GM12878 (cell line): Measurements from ENCODE around the gene TRIOBP. TPM values are rescaled to one million over a fixed set of nuclear protein-coding genes. Genes with fewer than 3 reads are reported as not detected.

ENCODE experiments used
- BRCA1 ChIP-seq: IDR thresholded peaks from 2 replicates; pipeline ENCODE4 v1.6.1; 2011; ENCODE audit warnings: low read depth, low read length, improper control_type of control experiment
- CBFB ChIP-seq: IDR thresholded peaks from 2 replicates; pipeline ENCODE4 v1.6.1; 2016; ENCODE audit warnings: antibody characterized with exemption, low read depth
- CREB1 ChIP-seq: IDR thresholded peaks from 2 replicates; pipeline ENCODE4 v1.6.1; 2012; ENCODE audit warnings: low read depth, mild to moderate bottlenecking, inconsistent platforms
- EGR1 ChIP-seq, 2 experiments: IDR thresholded peaks; 1 replicate in 1 of 2; 2 replicates in 1 of 2; pipeline ENCODE4 v1.6.1; 2011 to 2012; ENCODE audit warnings: low read depth in 2 of 2, low read length in 2 of 2, borderline replicate concordance in 1 of 2, mild to moderate bottlenecking in 1 of 2, moderate library complexity in 1 of 2
- EP300 ChIP-seq, 2 experiments: fragments of 150-350 bp in 1 of 2; IDR thresholded peaks; 2 replicates each; pipeline ENCODE4 v1.6.1; 2011 to 2012; ENCODE audit warnings: low read depth in 2 of 2, low read length in 2 of 2, borderline replicate concordance in 1 of 2, improper control_type of control experiment in 1 of 2, inconsistent platforms in 1 of 2; ENCODE audit not compliant: control insufficient read depth in 1 of 2
- FOS ChIP-seq: IDR thresholded peaks from 3 replicates; pipeline ENCODE4 v1.6.1; 2011; ENCODE audit warnings: borderline replicate concordance; ENCODE audit not compliant: insufficient read length; ENCODE audit errors: extremely low read depth
- FOXM1 ChIP-seq: IDR thresholded peaks from 2 replicates; pipeline ENCODE4 v1.6.1; 2012; ENCODE audit warnings: low read depth, mild to moderate bottlenecking, inconsistent platforms, low read length, moderate library complexity
- LARP7 ChIP-seq: fragments of 450-650 bp; IDR thresholded peaks from 2 replicates; pipeline ENCODE4 v1.6.1; 2017; ENCODE audit warnings: mild to moderate bottlenecking
- MYB ChIP-seq: fragments of 150-350 bp; IDR thresholded peaks from 2 replicates; pipeline ENCODE4 v1.6.1; 2014; ENCODE audit warnings: mild to moderate bottlenecking, low read depth, low read length, borderline replicate concordance
- POLR2AphosphoS5 ChIP-seq: IDR thresholded peaks from 2 replicates; pipeline ENCODE4 v1.6.1; 2011; ENCODE audit warnings: mild to moderate bottlenecking, low read length, inconsistent platforms
- POU2F2 ChIP-seq: IDR thresholded peaks from 3 replicates; pipeline ENCODE4 v1.6.1; 2011; ENCODE audit warnings: low read depth, mild to moderate bottlenecking, low read length, borderline replicate concordance
- RB1 ChIP-seq: fragments of 450-650 bp; formaldehyde crosslinking; IDR thresholded peaks from 2 replicates; pipeline ENCODE4 v1.6.1; 2017; ENCODE audit warnings: mild to moderate bottlenecking, borderline replicate concordance
- RBBP5 ChIP-seq: fragments of 200-600 bp; sonication (generic); conservative IDR thresholded peaks from 2 replicates; pipeline ENCODE4 v1.6.1; 2016
- RFX5 ChIP-seq: IDR thresholded peaks from 2 replicates; pipeline ENCODE4 v1.6.1; 2011; ENCODE audit warnings: low read depth, low read length, improper control_type of control experiment
- STAT1 ChIP-seq: fragments of 450-650 bp; conservative IDR thresholded peaks from 2 replicates; pipeline ENCODE4 v1.6.1; 2014; ENCODE audit warnings: antibody characterized with exemption, mild to moderate bottlenecking
- ZNF207 ChIP-seq: fragments of 450-650 bp; IDR thresholded peaks from 2 replicates; pipeline ENCODE4 v1.6.1; 2014; ENCODE audit warnings: antibody characterized with exemption, mild to moderate bottlenecking, borderline replicate concordance
- ZSCAN29 ChIP-seq: fragments of 450-650 bp; IDR thresholded peaks from 2 replicates; pipeline ENCODE4 v1.6.1; 2017; ENCODE audit warnings: mild to moderate bottlenecking, moderate library complexity
- polyA plus RNA-seq, 11 experiments: library from polyadenylated mRNA; depleted of rRNA in 4 of 11; unstranded in 6 of 11; stranded (reverse) in 5 of 11; fragments of >200 nt; fragmentation: Nextera tagmentation in 4 of 11; fragmentation: Illumina TruSeq in 1 of 11; extraction: Ambion mirVana in 4 of 11; extraction: Trizol in 1 of 11; gene quantifications; 1 replicate in 1 of 11; 2 replicates in 10 of 11; pipeline versions ENCODE4 v1.2.1 to v1.2.3, GENCODE V29; 2011 to 2016; ENCODE audit warnings: inconsistent platforms in 2 of 11, missing spikeins in 2 of 11, low read depth in 1 of 11
- total RNA-seq, 4 experiments: library from RNA; depleted of rRNA in 3 of 4; stranded (reverse); fragments of >200 nt in 3 of 4; fragmentation: Illumina TruSeq in 1 of 4; extraction: Trizol in 1 of 4; gene quantifications; 2 replicates each; pipeline versions ENCODE4 v1.2.1 to v1.2.3, GENCODE V29; 2013 to 2021
- TF ChIP-seq, protein P1 (sequence below): fragments of 450-650 bp; IDR thresholded peaks from 2 replicates; pipeline ENCODE4 v1.6.1; 2017; ENCODE audit warnings: borderline replicate concordance
- TF ChIP-seq, protein P2 (sequence below): fragments of 150-350 bp; IDR thresholded peaks from 2 replicates; pipeline ENCODE4 v1.6.1; 2014; ENCODE audit warnings: mild to moderate bottlenecking, low read depth, low read length
- TF ChIP-seq, protein P3 (sequence below): fragments of 450-650 bp; IDR thresholded peaks from 2 replicates; pipeline ENCODE4 v1.6.1; 2017; ENCODE audit warnings: mild to moderate bottlenecking, moderate library complexity
- TF ChIP-seq, protein P4 (sequence below): IDR thresholded peaks from 2 replicates; pipeline ENCODE4 v1.6.1; 2011; ENCODE audit warnings: mild to moderate bottlenecking, low read depth, low read length, moderate library complexity; ENCODE audit not compliant: insufficient replicate concordance

The TRIOBP gene
- total and polyA plus RNA-seq, 10 of the 15 experiments (the other 5 are each of a cell fraction or from before 2014, with no cell fraction given) = 0.21 to 23.6 (median 11.9) TPM

DNA sequence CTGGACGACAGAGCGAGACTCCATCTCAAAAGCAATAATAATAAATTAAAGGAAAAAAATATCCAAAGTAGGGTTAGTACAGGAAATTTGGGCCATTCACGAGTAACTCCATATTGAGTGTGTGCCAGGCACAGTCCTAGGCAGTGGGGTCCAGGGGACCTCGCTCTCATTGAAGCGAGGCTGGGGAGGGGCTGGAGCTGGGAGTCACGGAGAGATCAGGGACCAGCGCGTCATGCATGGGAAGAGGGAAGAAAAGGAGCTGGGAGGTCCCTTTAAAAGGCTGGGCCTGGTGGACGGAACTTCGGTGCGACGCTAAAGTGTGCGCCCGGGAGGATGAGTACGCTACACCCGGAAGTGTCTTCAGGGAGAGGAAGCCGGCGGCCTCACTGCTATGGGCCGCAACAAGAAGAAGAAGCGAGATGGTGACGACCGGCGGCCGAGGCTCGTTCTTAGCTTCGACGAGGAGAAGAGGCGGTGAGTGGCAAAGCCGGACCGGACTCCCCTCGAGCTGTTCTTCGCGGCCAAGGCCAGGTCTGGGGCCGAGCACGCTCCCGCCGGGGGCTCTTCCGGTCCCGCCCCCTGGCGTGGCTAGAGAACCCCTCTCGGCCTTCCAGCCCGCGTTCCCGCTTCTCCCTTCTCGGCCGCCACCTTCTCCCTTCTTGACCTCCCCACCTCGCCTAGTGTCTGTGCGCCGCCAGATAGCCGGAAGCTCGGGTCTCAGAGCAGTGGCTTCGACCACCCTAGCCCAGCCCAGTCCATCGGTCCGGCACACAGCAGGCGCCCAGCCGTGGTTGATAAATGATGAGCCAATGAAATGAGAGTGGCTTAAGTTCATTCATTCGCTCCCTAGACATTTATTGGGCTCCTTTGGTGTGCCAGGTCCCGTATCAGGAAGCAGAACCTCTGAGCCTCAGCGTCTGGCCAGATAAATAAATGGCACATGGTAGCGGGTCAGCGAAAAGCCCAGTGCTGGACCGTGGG, 10.6 kb upstream of the TRIOBP start, which contains the start of gene NOL12 (continued):
- TF ChIP-seq, protein P1, sequence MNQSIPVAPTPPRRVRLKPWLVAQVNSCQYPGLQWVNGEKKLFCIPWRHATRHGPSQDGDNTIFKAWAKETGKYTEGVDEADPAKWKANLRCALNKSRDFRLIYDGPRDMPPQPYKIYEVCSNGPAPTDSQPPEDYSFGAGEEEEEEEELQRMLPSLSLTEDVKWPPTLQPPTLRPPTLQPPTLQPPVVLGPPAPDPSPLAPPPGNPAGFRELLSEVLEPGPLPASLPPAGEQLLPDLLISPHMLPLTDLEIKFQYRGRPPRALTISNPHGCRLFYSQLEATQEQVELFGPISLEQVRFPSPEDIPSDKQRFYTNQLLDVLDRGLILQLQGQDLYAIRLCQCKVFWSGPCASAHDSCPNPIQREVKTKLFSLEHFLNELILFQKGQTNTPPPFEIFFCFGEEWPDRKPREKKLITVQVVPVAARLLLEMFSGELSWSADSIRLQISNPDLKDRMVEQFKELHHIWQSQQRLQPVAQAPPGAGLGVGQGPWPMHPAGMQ = no peak
- TF ChIP-seq FOXM1 = no peak
- no peak for TF ChIP-seq EP300 (IDR thresholded peaks at IDR 0.05; ENCODE audit: borderline replicate concordance in 1 of 2, control insufficient read depth in 1 of 2, low read depth in 2 of 2, low read length in 2 of 2)
- TF ChIP-seq RFX5 = no peak
- no peak for TF ChIP-seq FOS
- TF ChIP-seq MYB = no peak
- TF ChIP-seq, protein P2, sequence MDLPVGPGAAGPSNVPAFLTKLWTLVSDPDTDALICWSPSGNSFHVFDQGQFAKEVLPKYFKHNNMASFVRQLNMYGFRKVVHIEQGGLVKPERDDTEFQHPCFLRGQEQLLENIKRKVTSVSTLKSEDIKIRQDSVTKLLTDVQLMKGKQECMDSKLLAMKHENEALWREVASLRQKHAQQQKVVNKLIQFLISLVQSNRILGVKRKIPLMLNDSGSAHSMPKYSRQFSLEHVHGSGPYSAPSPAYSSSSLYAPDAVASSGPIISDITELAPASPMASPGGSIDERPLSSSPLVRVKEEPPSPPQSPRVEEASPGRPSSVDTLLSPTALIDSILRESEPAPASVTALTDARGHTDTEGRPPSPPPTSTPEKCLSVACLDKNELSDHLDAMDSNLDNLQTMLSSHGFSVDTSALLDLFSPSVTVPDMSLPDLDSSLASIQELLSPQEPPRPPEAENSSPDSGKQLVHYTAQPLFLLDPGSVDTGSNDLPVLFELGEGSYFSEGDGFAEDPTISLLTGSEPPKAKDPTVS = no peak
- peak; percentile 42; the same call in 1 of the 2 replicates for TF ChIP-seq CBFB
- peak; percentile 49; the same call in 1 of the 3 replicates for TF ChIP-seq POU2F2
- TF ChIP-seq LARP7 = peak; percentile 77
- peak; percentile 87 for TF ChIP-seq POLR2AphosphoS5
- TF ChIP-seq RBBP5 = no peak
- peak in 1 of 2 experiments; percentile 34; a peak in 2 of 3 replicates for TF ChIP-seq EGR1 (IDR thresholded peaks at IDR 0.05; ENCODE audit: borderline replicate concordance in 1 of 2, low read depth in 2 of 2, low read length in 2 of 2)
- TF ChIP-seq BRCA1 = no peak
- TF ChIP-seq, protein P3, sequence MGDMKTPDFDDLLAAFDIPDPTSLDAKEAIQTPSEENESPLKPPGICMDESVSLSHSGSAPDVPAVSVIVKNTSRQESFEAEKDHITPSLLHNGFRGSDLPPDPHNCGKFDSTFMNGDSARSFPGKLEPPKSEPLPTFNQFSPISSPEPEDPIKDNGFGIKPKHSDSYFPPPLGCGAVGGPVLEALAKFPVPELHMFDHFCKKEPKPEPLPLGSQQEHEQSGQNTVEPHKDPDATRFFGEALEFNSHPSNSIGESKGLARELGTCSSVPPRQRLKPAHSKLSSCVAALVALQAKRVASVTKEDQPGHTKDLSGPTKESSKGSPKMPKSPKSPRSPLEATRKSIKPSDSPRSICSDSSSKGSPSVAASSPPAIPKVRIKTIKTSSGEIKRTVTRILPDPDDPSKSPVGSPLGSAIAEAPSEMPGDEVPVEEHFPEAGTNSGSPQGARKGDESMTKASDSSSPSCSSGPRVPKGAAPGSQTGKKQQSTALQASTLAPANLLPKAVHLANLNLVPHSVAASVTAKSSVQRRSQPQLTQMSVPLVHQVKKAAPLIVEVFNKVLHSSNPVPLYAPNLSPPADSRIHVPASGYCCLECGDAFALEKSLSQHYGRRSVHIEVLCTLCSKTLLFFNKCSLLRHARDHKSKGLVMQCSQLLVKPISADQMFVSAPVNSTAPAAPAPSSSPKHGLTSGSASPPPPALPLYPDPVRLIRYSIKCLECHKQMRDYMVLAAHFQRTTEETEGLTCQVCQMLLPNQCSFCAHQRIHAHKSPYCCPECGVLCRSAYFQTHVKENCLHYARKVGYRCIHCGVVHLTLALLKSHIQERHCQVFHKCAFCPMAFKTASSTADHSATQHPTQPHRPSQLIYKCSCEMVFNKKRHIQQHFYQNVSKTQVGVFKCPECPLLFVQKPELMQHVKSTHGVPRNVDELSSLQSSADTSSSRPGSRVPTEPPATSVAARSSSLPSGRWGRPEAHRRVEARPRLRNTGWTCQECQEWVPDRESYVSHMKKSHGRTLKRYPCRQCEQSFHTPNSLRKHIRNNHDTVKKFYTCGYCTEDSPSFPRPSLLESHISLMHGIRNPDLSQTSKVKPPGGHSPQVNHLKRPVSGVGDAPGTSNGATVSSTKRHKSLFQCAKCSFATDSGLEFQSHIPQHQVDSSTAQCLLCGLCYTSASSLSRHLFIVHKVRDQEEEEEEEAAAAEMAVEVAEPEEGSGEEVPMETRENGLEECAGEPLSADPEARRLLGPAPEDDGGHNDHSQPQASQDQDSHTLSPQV = no peak
- TF ChIP-seq, protein P4, sequence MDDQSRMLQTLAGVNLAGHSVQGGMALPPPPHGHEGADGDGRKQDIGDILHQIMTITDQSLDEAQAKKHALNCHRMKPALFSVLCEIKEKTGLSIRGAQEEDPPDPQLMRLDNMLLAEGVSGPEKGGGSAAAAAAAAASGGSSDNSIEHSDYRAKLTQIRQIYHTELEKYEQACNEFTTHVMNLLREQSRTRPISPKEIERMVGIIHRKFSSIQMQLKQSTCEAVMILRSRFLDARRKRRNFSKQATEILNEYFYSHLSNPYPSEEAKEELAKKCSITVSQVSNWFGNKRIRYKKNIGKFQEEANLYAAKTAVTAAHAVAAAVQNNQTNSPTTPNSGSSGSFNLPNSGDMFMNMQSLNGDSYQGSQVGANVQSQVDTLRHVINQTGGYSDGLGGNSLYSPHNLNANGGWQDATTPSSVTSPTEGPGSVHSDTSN = no peak
- TF ChIP-seq CREB1 = peak; percentile 87
- TF ChIP-seq ZSCAN29 = no peak
- peak; percentile 95 for TF ChIP-seq ZNF207
- 0 out of 2 replicates have a peak, but pooled peaks have one; percentile 70 for TF ChIP-seq STAT1
- TF ChIP-seq RB1 = peak; percentile 94; the same call in 1 of the 2 replicates
